UCSD-AML1 (cell line): ENCODE measurements around the gene TECR.
"Not testable (repeated sequence)": the region's sequence is repeated elsewhere in the genome, so short reads cannot be mapped to it uniquely, and the experiment has no call there.

Experiments
- DNase-seq: peaks from one replicate; lab custom pipeline; 2025; ENCODE audit not compliant: unreplicated experiment; lab: John Stamatoyannopoulos, UW

Gene TECR, protein sequence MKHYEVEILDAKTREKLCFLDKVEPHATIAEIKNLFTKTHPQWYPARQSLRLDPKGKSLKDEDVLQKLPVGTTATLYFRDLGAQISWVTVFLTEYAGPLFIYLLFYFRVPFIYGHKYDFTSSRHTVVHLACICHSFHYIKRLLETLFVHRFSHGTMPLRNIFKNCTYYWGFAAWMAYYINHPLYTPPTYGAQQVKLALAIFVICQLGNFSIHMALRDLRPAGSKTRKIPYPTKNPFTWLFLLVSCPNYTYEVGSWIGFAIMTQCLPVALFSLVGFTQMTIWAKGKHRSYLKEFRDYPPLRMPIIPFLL

GRCh38 chr19:14529254-14530004 is at the start of gene TECR:
TSS of gene TECR (plus strand) at chr19:14529594. CDS start at chr19:14529697, 103 bp downstream.
- peak; percentile 100 for DNase-seq

DNA sequence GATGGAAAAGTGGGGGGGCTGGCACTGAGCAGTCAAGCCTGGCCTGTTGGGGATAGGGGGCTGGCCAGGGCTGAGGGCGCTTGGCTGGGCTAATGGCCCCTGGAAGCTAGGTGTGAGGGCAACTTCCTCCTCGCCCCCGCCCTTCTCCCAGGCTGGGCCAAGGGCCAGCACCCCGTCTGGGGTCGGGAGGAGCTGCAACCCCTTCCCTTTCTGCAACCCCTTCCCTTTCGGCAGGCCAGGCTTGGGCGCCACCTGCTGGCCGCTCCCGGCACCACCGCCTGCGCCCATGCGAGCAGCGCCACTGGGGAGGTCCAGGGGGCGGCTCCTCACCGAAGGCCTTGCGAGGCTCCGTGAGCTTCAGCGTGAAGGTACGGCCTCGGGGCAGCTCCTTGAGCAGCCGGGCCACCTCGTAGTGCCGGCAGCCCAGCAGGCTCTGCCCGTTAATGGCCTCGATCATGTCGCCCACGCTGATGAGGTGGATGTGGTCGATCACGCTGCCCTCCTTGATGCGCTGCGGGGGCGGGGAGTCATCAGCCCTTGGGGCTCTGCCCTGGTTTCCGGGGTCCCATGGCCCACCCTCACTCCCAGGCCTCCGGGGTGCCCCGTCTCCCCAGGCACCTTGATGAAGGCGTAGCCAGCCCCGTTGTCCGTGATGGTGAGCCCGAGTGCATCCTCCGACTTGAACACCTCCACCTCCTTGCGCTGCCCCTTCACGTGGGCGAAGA is 49.3 kb upstream of the TECR start:
- peak; percentile 73 for DNase-seq

DNA sequence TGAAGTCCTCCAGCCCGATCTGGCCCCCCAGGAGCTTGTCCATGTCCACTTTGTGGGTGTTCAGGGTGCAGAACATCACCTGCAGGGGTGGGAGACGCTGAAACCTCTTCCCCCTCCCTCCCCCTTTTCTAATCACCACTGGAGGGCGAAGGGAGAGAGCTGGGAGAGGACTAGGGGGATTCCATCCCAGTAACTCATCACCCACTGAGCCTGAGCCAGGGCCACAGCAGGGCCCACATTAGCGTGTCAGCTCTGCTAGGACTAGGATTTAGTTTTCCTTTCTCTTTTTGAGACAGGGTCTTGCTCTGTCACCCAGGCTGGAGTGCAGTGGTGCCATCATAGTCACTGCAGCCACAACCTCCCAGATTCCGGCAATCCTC is 48.7 kb upstream of the TECR start:
- DNase-seq, result no peak

DNA sequence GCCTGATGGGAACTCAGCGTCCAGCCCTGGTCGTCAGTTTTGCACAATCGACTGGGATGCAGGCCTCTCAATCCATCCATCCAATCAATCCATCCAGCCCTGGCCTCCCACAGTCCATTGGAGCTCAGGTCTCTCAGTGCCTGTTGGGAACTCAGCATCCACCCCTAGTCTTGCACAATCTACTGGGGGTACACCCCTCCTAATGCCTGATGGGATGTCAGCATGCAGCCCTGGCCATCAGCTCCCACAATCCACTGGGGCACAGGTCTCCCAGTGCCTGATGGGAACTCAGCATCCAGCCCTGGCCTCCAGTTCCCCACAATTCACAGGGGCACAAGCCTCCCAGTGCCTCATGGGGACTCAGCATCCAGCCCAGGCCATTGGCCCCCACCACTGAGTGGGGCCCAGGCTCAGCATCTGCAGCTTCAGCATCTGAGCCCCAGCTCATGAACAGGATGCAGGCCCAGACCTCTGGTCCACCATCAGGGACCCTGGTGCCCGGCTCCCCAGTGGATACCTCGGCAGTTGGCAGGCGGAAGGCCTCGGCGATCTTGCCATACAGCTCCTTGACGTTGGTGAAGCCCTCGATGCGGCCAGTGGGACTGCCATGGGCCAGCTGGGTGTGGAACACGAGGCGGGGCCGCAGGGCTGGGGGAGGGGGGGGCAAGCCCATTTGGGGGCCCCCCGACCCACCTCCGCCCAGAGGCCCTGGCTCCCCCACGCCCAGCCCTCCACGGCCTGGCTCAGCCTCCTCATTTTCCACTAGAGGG is 47.0 kb upstream of the TECR start:
- DNase-seq, result no peak

- DNase-seq, result no peak
Measured at GRCh38 chr19:14487370-14488125, 41.8 kb upstream of the TECR start.

GRCh38 chr19:14492756-14493337 is 36.5 kb upstream of the TECR start:
- DNase-seq, result no peak

DNA sequence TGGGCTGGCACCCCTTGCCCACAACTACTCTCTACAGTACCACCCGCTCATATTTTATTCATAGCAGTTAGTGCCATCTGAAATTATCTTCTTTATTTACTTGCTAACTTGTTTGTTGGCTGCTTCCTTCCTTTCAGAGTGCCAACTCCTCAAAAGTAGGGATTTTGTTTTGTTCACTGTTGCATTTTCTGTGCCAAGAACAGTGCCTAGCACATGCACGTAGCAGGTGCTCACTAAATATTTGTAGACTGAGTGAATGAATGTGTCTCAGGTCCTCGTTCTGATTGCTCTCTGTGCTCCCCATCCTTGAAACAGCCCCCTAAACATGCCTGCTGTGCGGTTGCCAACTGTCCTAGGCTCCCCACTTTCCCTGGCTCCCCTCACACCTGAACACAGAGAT is 35.0 kb upstream of the TECR start:
- DNase-seq, result no peak

DNA sequence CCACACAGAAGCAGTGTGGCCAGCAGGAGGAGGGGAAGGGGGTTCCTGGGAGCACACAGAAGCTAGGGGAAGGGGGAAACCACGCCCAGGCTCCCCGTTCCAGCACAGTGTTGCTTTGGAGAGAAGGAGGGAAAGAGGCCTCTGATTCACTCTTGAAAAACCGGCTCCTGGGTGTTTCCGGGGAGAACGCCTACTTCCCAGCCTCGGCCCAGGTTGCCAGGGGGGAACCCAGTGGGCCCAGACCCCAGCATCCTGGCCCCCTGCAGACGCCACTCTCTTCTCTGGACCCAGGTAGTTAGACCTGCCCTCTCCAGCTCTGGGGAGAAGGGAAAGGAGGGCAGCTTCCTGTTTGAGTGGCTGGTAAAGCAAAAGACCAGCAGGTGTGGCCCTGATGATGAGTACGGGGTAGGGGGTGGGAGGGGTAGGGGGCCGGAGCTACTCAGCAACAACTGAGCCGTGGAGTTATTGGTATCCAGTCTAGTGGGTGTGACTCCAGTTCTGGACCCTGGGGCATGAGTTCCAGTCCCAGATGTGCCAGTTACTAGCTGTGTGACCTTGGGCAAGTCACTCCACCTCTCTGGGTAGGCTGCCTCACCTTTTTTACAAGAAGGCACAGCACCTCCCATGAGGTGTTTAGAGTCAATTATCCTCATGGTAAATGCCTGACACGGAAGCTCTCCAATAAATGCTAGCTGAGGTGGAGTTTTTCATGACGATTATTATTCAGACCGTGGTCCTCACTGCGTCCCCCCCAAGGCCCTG is 34.3 kb upstream of the TECR start:
- no peak for DNase-seq

DNA sequence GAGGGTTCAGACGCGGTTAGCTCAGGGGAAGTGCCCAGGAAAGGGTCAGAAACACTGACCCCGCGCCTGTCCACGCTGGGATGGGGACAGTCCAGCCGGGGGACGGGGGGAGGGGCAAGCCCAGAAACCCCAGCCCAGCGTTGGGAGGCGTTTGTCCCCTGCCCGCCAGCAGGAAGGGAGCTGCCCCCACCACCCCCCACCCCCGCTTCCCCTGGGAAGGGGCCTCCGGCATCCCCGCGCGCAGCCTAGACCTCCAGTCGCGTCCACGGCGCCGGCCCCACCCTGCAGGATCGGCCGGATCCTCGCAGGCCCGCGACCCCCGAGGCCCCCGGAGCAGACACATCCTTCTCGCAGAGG is 33.7 kb upstream of the TECR start:
- no peak for DNase-seq

DNA sequence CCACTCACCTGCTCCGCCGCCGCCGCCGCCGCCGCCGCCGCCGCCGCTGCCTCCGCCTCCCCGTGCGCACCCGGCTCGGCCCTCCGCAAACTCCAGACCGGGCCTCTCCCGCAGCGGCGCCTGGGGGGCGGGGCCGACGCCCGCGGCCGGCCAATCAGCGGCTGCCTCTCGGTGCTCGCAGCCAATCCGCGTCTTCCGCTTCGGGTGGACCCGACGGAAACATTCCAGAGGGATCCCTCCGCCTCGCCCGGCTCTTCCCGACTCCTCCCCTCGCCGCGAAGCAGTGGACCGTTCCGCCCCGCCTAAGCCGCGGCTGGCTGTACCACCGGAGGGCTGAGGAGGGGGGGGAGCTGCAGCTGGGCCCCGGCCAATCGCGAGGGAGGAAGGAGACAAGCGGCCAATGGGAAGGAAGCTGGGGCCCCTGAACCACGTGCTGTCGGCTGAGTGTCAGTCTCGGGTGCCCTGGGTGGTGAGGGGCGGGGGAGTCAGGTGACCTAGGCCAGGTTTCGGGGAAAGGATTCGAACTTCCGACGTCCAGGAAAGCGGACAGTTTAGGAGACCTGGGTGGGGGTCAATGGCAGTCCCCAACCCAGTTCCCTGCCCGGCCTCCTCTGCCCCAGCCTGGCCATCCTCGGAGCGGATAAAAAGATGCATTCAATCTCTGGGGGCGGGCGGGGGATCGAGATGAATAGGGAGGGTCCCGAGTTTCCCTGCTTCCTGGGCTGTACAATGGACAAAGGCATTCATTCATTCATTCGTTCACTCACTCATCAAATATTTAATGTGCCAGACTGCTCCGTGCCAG is 33.2 kb upstream of the TECR start, which contains the start of gene GIPC1:
TSS of gene GIPC1 (minus strand) at position 99 of the 805 bp plus-strand sequence. CDS start 13,151 bp downstream, outside the sequence.
- DNase-seq, result peak; percentile 94

GRCh38 chr19:14496834-14497227 is 32.6 kb upstream of the TECR start:
- no peak for DNase-seq

- no peak for DNase-seq
Measured at GRCh38 chr19:14497228-14497921, 32.0 kb upstream of the TECR start.

- DNase-seq, result no peak
Measured at GRCh38 chr19:14502334-14503092, 26.9 kb upstream of the TECR start.

DNA sequence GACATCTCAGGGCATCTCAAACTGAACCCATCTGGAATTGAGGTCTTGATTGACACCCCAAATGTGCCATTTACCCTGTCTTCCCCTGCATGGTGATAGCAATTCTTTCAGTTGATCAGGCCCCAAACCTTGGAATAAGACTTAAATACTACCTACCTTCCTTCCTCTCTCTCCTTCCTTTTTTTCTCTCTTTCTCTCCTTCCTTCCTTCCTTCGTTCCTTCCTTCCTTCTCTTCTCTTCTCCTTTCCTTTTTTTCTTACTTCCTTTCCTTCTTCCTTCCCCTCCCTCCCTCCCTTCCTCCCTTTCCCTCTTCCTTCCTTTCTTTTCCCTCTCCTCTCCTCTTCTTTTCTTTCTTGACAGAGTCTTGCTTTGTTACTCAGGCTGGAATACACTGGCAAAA is 26.1 kb upstream of the TECR start:
- no peak for DNase-seq

- DNase-seq, result not testable (repeated sequence)
Measured at GRCh38 chr19:14504575-14504974, 24.8 kb upstream of the TECR start.

GRCh38 chr19:14505488-14506239 is 23.7 kb upstream of the TECR start:
- peak; percentile 72 for DNase-seq
